HCT116 (cell line): ENCODE measurements around the gene RPL28. TPM values are rescaled to one million over a fixed set of nuclear protein-coding genes. Genes with fewer than 3 reads are reported as not detected.

Source experiments
- ATAC-seq: fragments of 200-7000 bp; cut with Tn5 transposase; 2 replicates; pipeline ENCODE4 v1.9.1; 2020; ENCODE audit warnings: mild to moderate bottlenecking, moderate library complexity
- BruUV-seq: library from RNA; stranded (reverse); fragments of 400-500 nt; replicated peaks from 2 replicates; lab custom pipeline; 2021; lab: Mats Ljungman, UMichigan
- CTCF ChIA-PET: fragments of 300-600 bp; sonication (Branson Sonifier 250); formaldehyde crosslinking; loops from one replicate; lab custom pipeline; 2021; ENCODE audit warnings: antibody characterized with exemption; lab: Charles Lee
- POLR2A ChIA-PET: fragments of 300-600, 350-600 bp; sonication (Branson Sonifier 250); formaldehyde crosslinking; loops from one replicate; lab custom pipeline; 2021; ENCODE audit warnings: antibody characterized with exemption; lab: Charles Lee
- RAD21 ChIA-PET, 2 experiments: fragments of 300-600 bp; sonication (Branson Sonifier 250); formaldehyde crosslinking; loops; one replicate each; lab custom pipeline; 2023; ENCODE audit warnings: low total read pairs in 2 of 2; ENCODE audit not compliant: uncharacterized antibody in 2 of 2, unreplicated experiment in 2 of 2, low non-redundant PET in 1 of 2; lab: Charles Lee
- DNase-seq: peaks from one replicate; pipeline ENCODE4 v3.0.0-alpha.2; 2010; ENCODE audit warnings: low read depth, low spot score
- H2AFZ ChIP-seq: fragments of 200-600 bp; shearing (Covaris generic), sonication (generic); 2 replicates; pipeline ENCODE4 v1.6.1; 2017; ENCODE audit warnings: low read depth, mixed run types, mixed read lengths, antibody characterized with exemption, low read length; ENCODE audit not compliant: poor library complexity, severe bottlenecking
- H3K27ac ChIP-seq: 2 replicates; pipeline ENCODE4 v1.5.1; 2012; ENCODE audit warnings: low read depth, low read length
- H3K27me3 ChIP-seq: fragments of 200-600 bp; sonication (generic); 2 replicates; pipeline ENCODE4 v1.6.1; 2016; ENCODE audit warnings: mixed run types, low read length, mixed read lengths; ENCODE audit not compliant: insufficient read depth
- H3K36me3 ChIP-seq, 2 experiments: fragments of 200-500 bp in 1 of 2; fragments of 200-600 bp in 1 of 2; sonication (Bioruptor generic) in 1 of 2; sonication (generic) in 1 of 2; 2 replicates each; pipeline versions ENCODE4 v1.5.1 to v1.6.1; 2014 to 2016; ENCODE audit warnings: low read length in 2 of 2, inconsistent platforms in 1 of 2, mixed read lengths in 1 of 2, mixed run types in 1 of 2; ENCODE audit not compliant: insufficient read depth in 2 of 2, control insufficient read depth in 1 of 2
- H3K4me1 ChIP-seq, 2 experiments: fragments of 200-600 bp in 1 of 2; sonication (generic) in 1 of 2; 2 replicates each; pipeline versions ENCODE4 v1.5.1 to v1.6.1; 2012 to 2017; ENCODE audit warnings: low read length in 2 of 2, inconsistent platforms in 1 of 2, mild to moderate bottlenecking in 1 of 2, mixed read lengths in 1 of 2, mixed run types in 1 of 2, moderate library complexity in 1 of 2; ENCODE audit not compliant: insufficient read depth in 2 of 2, control insufficient read depth in 1 of 2
- H3K4me2 ChIP-seq: fragments of 200-600 bp; sonication (generic); 2 replicates; pipeline ENCODE4 v1.6.1; 2017; ENCODE audit warnings: mixed run types, low read length, mixed read lengths
- H3K4me3 ChIP-seq, 2 experiments: fragments of 200-600 bp in 1 of 2; sonication (generic) in 1 of 2; replicated peaks in 1 of 2; 2 replicates each; pipeline ENCODE4 v1.5.1; 2011 to 2016; ENCODE audit warnings: low read length in 2 of 2, control low read depth in 1 of 2, low read depth in 1 of 2, mild to moderate bottlenecking in 1 of 2, mixed read lengths in 1 of 2, mixed run types in 1 of 2
- H3K79me2 ChIP-seq: fragments of 200-600 bp; sonication (generic); 2 replicates; pipeline ENCODE4 v1.6.1; 2017; ENCODE audit warnings: mild to moderate bottlenecking, mixed run types, low read length, moderate library complexity, mixed read lengths; ENCODE audit not compliant: insufficient read depth
- H3K9ac ChIP-seq: fragments of 200-600 bp; sonication (generic); 2 replicates; pipeline ENCODE4 v1.6.1; 2016; ENCODE audit warnings: low read length, mixed read lengths
- H3K9me2 ChIP-seq: fragments of 200-600 bp; sonication (generic), shearing (Covaris generic); 2 replicates; pipeline ENCODE4 v1.6.1; 2017; ENCODE audit warnings: mixed run types, mild to moderate bottlenecking, moderate library complexity; ENCODE audit not compliant: insufficient read depth
- H3K9me3 ChIP-seq, 2 experiments: fragments of 200-500 bp in 1 of 2; fragments of 200-600 bp in 1 of 2; sonication (Bioruptor generic) in 1 of 2; sonication (generic) in 1 of 2; 2 replicates each; pipeline ENCODE4 v1.6.1; 2014 to 2017; ENCODE audit warnings: low read length in 2 of 2, mixed read lengths in 2 of 2, inconsistent platforms in 1 of 2, low read depth in 1 of 2, mild to moderate bottlenecking in 1 of 2, mixed run types in 1 of 2, moderate library complexity in 1 of 2; ENCODE audit not compliant: control insufficient read depth in 1 of 2, insufficient read depth in 1 of 2
- H4K20me1 ChIP-seq: fragments of 200-600 bp; sonication (generic), shearing (Covaris generic); 2 replicates; pipeline ENCODE4 v1.6.1; 2017; ENCODE audit warnings: mixed run types, mild to moderate bottlenecking, moderate library complexity; ENCODE audit not compliant: insufficient read depth
- CEBPB ChIP-seq: IDR thresholded peaks from 2 replicates; pipeline ENCODE4 v1.6.1; 2012; ENCODE audit warnings: low read depth
- EGR1 ChIP-seq: IDR thresholded peaks from 2 replicates; pipeline ENCODE4 v1.6.1; 2012; ENCODE audit warnings: low read depth
- EZH2 ChIP-seq: fragments of 200-600 bp; sonication (generic); IDR thresholded peaks from 2 replicates; pipeline ENCODE4 v1.6.1; 2017; ENCODE audit warnings: antibody characterized with exemption, mixed run types
- EZH2phosphoT487 ChIP-seq: fragments of 200-600 bp; IDR thresholded peaks from 2 replicates; pipeline ENCODE4 v1.6.1; 2018; ENCODE audit warnings: antibody characterized with exemption, borderline replicate concordance
- JUND ChIP-seq: IDR thresholded peaks from 2 replicates; pipeline ENCODE4 v1.6.1; 2012
- POLR2A ChIP-seq: IDR thresholded peaks from 2 replicates; pipeline ENCODE4 v1.7.0; 2011; ENCODE audit warnings: borderline replicate concordance; ENCODE audit not compliant: insufficient read depth, insufficient read length; ENCODE audit errors: extremely low read depth
- POLR2AphosphoS5 ChIP-seq: IDR thresholded peaks from 2 replicates; pipeline ENCODE4 v1.6.1; 2011; ENCODE audit warnings: mild to moderate bottlenecking, low read depth, low read length, moderate library complexity
- SIN3A ChIP-seq: IDR thresholded peaks from 2 replicates; pipeline ENCODE4 v1.6.1; 2012; ENCODE audit warnings: low read depth
- SRF ChIP-seq: IDR thresholded peaks from 2 replicates; pipeline ENCODE4 v1.6.1; 2012; ENCODE audit warnings: low read depth
- YY1 ChIP-seq: IDR thresholded peaks from 2 replicates; pipeline ENCODE4 v1.6.1; 2011; ENCODE audit warnings: low read length, low read depth, moderate library complexity, mild to moderate bottlenecking; ENCODE audit not compliant: insufficient replicate concordance; ENCODE audit errors: extremely low read depth
- ZFX ChIP-seq: fragments of 450-650 bp; IDR thresholded peaks from 2 replicates; pipeline ENCODE4 v1.6.1; 2017
- intact Hi-C: fragments of 100-400 bp; cut with micrococcal nuclease; formaldehyde crosslinking; loops from 2 replicates; pipeline ENCODE4 v1.10.0; 2022
- total RNA-seq: library from RNA; stranded (reverse); gene quantifications from one replicate; pipeline ENCODE4 v1.2.1, GENCODE V29; 2021; ENCODE audit not compliant: unreplicated experiment
- TF ChIP-seq, protein P1 (sequence below): IDR thresholded peaks from 2 replicates; pipeline ENCODE4 v1.6.1; 2012
- TF ChIP-seq, protein P2 (sequence below): IDR thresholded peaks from 2 replicates; pipeline ENCODE4 v1.6.1; 2011; ENCODE audit warnings: mild to moderate bottlenecking, low read length, moderate library complexity; ENCODE audit not compliant: insufficient replicate concordance; ENCODE audit errors: extremely low read depth
- TF ChIP-seq, protein P3 (sequence below), 3 experiments: fragments of 200-600 bp in 1 of 3; sonication (generic) in 1 of 3; IDR thresholded peaks in 2 of 3; conservative IDR thresholded peaks in 1 of 3; 2 replicates each; pipeline ENCODE4 v1.5.1; 2012 to 2017; ENCODE audit warnings: low read depth in 2 of 3, low read length in 2 of 3, antibody characterized with exemption in 1 of 3, borderline replicate concordance in 1 of 3, control low read depth in 1 of 3, mild to moderate bottlenecking in 1 of 3, mixed read lengths in 1 of 3, mixed run types in 1 of 3, moderate library complexity in 1 of 3; ENCODE audit not compliant: insufficient read depth in 1 of 3
- TF ChIP-seq, protein P4 (sequence below): IDR thresholded peaks from 2 replicates; pipeline ENCODE4 v1.6.1; 2012

The RPL28 gene
- total RNA-seq, 1 experiment from 2014 or later, result 3,050 TPM

GRCh38 chr19:55441319-55441691 lies 55.6 kb downstream of the RPL28 start:
- ChIA-PET RAD21 (no interaction called here), CTCF (no interaction called here), POLR2A (no interaction called here)
- no peak overlapping the region for H2AFZ ChIP-seq
- H3K9me2 ChIP-seq, result no peaks in the 10 kb centered on the region
- DNase-seq, result no peak
- intact Hi-C loops, result loop anchor here (10.0 kb wide), 1 partner anchor 227 kb away; no protein-coding TSS in a partner anchor
- no peak for TF ChIP-seq EZH2
- TF ChIP-seq, protein P1, sequence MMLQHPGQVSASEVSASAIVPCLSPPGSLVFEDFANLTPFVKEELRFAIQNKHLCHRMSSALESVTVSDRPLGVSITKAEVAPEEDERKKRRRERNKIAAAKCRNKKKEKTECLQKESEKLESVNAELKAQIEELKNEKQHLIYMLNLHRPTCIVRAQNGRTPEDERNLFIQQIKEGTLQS, result no peak
- TF ChIP-seq, protein P2, sequence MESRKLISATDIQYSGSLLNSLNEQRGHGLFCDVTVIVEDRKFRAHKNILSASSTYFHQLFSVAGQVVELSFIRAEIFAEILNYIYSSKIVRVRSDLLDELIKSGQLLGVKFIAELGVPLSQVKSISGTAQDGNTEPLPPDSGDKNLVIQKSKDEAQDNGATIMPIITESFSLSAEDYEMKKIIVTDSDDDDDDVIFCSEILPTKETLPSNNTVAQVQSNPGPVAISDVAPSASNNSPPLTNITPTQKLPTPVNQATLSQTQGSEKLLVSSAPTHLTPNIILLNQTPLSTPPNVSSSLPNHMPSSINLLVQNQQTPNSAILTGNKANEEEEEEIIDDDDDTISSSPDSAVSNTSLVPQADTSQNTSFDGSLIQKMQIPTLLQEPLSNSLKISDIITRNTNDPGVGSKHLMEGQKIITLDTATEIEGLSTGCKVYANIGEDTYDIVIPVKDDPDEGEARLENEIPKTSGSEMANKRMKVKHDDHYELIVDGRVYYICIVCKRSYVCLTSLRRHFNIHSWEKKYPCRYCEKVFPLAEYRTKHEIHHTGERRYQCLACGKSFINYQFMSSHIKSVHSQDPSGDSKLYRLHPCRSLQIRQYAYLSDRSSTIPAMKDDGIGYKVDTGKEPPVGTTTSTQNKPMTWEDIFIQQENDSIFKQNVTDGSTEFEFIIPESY, result no peak
- no peak for TF ChIP-seq POLR2AphosphoS5
- TF ChIP-seq YY1, result no peak
- TF ChIP-seq, protein P3, sequence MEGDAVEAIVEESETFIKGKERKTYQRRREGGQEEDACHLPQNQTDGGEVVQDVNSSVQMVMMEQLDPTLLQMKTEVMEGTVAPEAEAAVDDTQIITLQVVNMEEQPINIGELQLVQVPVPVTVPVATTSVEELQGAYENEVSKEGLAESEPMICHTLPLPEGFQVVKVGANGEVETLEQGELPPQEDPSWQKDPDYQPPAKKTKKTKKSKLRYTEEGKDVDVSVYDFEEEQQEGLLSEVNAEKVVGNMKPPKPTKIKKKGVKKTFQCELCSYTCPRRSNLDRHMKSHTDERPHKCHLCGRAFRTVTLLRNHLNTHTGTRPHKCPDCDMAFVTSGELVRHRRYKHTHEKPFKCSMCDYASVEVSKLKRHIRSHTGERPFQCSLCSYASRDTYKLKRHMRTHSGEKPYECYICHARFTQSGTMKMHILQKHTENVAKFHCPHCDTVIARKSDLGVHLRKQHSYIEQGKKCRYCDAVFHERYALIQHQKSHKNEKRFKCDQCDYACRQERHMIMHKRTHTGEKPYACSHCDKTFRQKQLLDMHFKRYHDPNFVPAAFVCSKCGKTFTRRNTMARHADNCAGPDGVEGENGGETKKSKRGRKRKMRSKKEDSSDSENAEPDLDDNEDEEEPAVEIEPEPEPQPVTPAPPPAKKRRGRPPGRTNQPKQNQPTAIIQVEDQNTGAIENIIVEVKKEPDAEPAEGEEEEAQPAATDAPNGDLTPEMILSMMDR (IDR thresholded peaks at IDR 0.05 in 2 of 3, conservative IDR thresholded peaks at IDR 0.05 in 1 of 3; ENCODE audit: borderline replicate concordance in 1 of 3, insufficient read depth in 1 of 3, low read depth in 2 of 3, low read length in 2 of 3), result no peak
- no peak for TF ChIP-seq SIN3A
- no peak for TF ChIP-seq CEBPB
- TF ChIP-seq, protein P4, sequence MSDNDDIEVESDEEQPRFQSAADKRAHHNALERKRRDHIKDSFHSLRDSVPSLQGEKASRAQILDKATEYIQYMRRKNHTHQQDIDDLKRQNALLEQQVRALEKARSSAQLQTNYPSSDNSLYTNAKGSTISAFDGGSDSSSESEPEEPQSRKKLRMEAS, result no peak
- no peak for TF ChIP-seq JUND
- TF ChIP-seq EZH2phosphoT487, result no peak
- no peak for TF ChIP-seq ZFX
- no peak for TF ChIP-seq POLR2A
- TF ChIP-seq SRF, result no peak
- TF ChIP-seq EGR1, result no peak
- H3K4me2 ChIP-seq, result peak overlapping the region; percentile 40; the same call in 1 of the 2 replicates
- no peaks in the 10 kb centered on the region for H4K20me1 ChIP-seq
- no peaks in the 10 kb centered on the region for H3K9me3 ChIP-seq
- H3K27ac ChIP-seq, result no peak overlapping the region
- H3K27me3 ChIP-seq, result peaks cover 19% of the 10 kb centered on the region; the same call in 1 of the 2 replicates
- ATAC-seq, result no peak
- H3K9ac ChIP-seq, result no peak overlapping the region
- H3K36me3 ChIP-seq, result no peaks in the 10 kb centered on the region
- H3K79me2 ChIP-seq, result no peaks in the 10 kb centered on the region
- no TSS peak for BruUV-seq
- H3K4me3 ChIP-seq, result no peak overlapping the region
- H3K4me1 ChIP-seq, result peaks cover 0 to 10% of the 10 kb centered on the region in 2 experiments; a peak in 2 of 4 replicates
